ENCODE data around the gene ZNF333. TPM values are rescaled to one million over a fixed set of nuclear protein-coding genes. Genes with fewer than 3 reads are reported as not detected.

ZNF333 gene
- total and polyA plus RNA-seq, 4 experiments from 2014 or later = 10.3 to 48.3 (median 29.2) TPM

Other genes with a start within 250 kb of the ZNF333 start
- gene PTGER1, start 214.7 kb upstream of the ZNF333 start, total RNA-seq = not detected
- gene PTGER1, start 214.7 kb upstream of the ZNF333 start, polyA plus RNA-seq = not detected
- 10 to 100 TPM; 32.3 to 33.8 TPM for gene GIPC1, start 193.9 kb upstream of the ZNF333 start, total RNA-seq
- 10 to 100 TPM; 50.1 to 63.6 TPM for gene GIPC1, start 193.9 kb upstream of the ZNF333 start, polyA plus RNA-seq
- gene DNAJB1, start 171.7 kb upstream of the ZNF333 start, total RNA-seq = 100 to 1,000 TPM; 122 to 138 TPM
- gene DNAJB1, start 171.7 kb upstream of the ZNF333 start, polyA plus RNA-seq = 100 to 1,000 TPM; 307 to 824 TPM
- 100 to 1,000 TPM; 189 to 194 TPM for gene TECR, start 160.5 kb upstream of the ZNF333 start, total RNA-seq
- 100 to 1,000 TPM; 246 to 269 TPM for gene TECR, start 160.5 kb upstream of the ZNF333 start, polyA plus RNA-seq
- 10 to 100 TPM; 56.6 to 67.2 TPM for gene NDUFB7, start 118.0 kb upstream of the ZNF333 start, total RNA-seq
- gene NDUFB7, start 118.0 kb upstream of the ZNF333 start, polyA plus RNA-seq = 100 to 1,000 TPM; 177 to 252 TPM
- not detected for gene CLEC17A, start 107.0 kb upstream of the ZNF333 start, total RNA-seq
- under 1 TPM in 1 of 2 donors, not detected in 1; 0.20 TPM for gene CLEC17A, start 107.0 kb upstream of the ZNF333 start, polyA plus RNA-seq
- not detected for gene ADGRE3, start 15.2 kb upstream of the ZNF333 start, total RNA-seq
- gene ADGRE3, start 15.2 kb upstream of the ZNF333 start, polyA plus RNA-seq = not detected
- under 1 TPM; 0.47 to 0.78 TPM for gene ADGRE2, start 88.5 kb downstream of the ZNF333 start, total RNA-seq
- gene ADGRE2, start 88.5 kb downstream of the ZNF333 start, polyA plus RNA-seq = under 1 TPM in 1 of 2 donors, not detected in 1; 0.26 TPM
- not detected for gene OR7A5, start 145.1 kb downstream of the ZNF333 start, total RNA-seq
- gene OR7A5, start 145.1 kb downstream of the ZNF333 start, polyA plus RNA-seq = not detected
- not detected for gene OR7C1, start 145.1 kb downstream of the ZNF333 start, total RNA-seq
- gene OR7C1, start 145.1 kb downstream of the ZNF333 start, polyA plus RNA-seq = not detected
- gene OR7A10, start 158.9 kb downstream of the ZNF333 start, total RNA-seq = not detected
- gene OR7A10, start 158.9 kb downstream of the ZNF333 start, polyA plus RNA-seq = not detected
- gene OR7A17, start 196.1 kb downstream of the ZNF333 start, total RNA-seq = not detected
- not detected for gene OR7A17, start 196.1 kb downstream of the ZNF333 start, polyA plus RNA-seq

All from CD4-positive, alpha-beta memory T cell (primary cell).